Testis (tissue), 2 donors: ENCODE results near the gene TM4SF18.

Experiments used
- CTCF ChIP-seq, 3 experiments: fragments of 450-650 bp in 2 of 3; fragments of 200-600 bp in 1 of 3; sonication (generic) in 1 of 3; IDR thresholded peaks; one replicate each; pipeline ENCODE4 v1.5.1; 2016 to 2019; ENCODE audit warnings: antibody characterized with exemption in 3 of 3, mild to moderate bottlenecking in 2 of 3, moderate library complexity in 1 of 3
- POLR2A ChIP-seq: fragments of 450-650 bp; IDR thresholded peaks from one replicate; pipeline ENCODE4 v1.6.1; 2017; ENCODE audit warnings: antibody characterized with exemption, mild to moderate bottlenecking, moderate library complexity

- TF ChIP-seq CTCF (IDR thresholded peaks at IDR 0.05) (no peak), POLR2A (no peak)
Measured at GRCh38 chr3:149278911-149279310, 54.5 kb downstream of the TM4SF18 start.
